ENCODE data around the gene PLOD3. TPM values are rescaled to one million over a fixed set of nuclear protein-coding genes. Genes with fewer than 3 reads are reported as not detected.

PLOD3 gene
- total RNA-seq, 3 donors from 2014 or later (not counting 1 experiment from before 2014, with no cell fraction given) = 41.7 to 54.5 (median 45.0) TPM

GRCh38 chr7:101164071-101164840, 53.1 kb downstream of the PLOD3 start:
- no peak for ATAC-seq
- 5% methylated on average over 75 of the region's 75 CpGs for WGBS (ENCODE audit: insufficient coverage)
- no peak for TF ChIP-seq CTCF (IDR thresholded peaks at IDR 0.05)
- no peaks in the 10 kb centered on the region for H3K36me3 ChIP-seq (ENCODE audit: control insufficient read depth, insufficient read depth, low read length)
- H3K36me3 Mint-ChIP-seq = no peaks in the 10 kb centered on the region
- no peak overlapping the region for H3K27ac ChIP-seq (ENCODE audit: low read length)
- peaks cover 35 to 40% of the 10 kb centered on the region in 2 donors for H3K27me3 Mint-ChIP-seq (ENCODE audit: low read depth in 2 of 2)
- no peak overlapping the region for H3K27ac Mint-ChIP-seq
- H3K27me3 ChIP-seq (ENCODE audit: control insufficient read depth, insufficient read depth, low read length) = peaks cover 49% of the 10 kb centered on the region
- H3K9me3 Mint-ChIP-seq = no peaks in the 10 kb centered on the region
- H3K4me3 Mint-ChIP-seq = peak overlapping the region; percentile 42
- peaks cover 34% of the 10 kb centered on the region for H3K4me1 ChIP-seq (ENCODE audit: control insufficient read depth, insufficient read depth, low read length)
- peaks cover 14 to 38% of the 10 kb centered on the region in 2 donors for H3K4me1 Mint-ChIP-seq
- intact Hi-C loops (cut with micrococcal nuclease) = no loop called here
- H3K9me3 ChIP-seq (ENCODE audit: control insufficient read depth, insufficient read depth, low read length) = peaks cover 5% of the 10 kb centered on the region
- no peak overlapping the region for H3K4me3 ChIP-seq (ENCODE audit: low read length)
- peak in 1 of 2 donors; percentile 42 for DNase-seq

- no peaks in the 10 kb centered on the region for H3K36me3 ChIP-seq (ENCODE audit: control insufficient read depth, insufficient read depth, low read length)
- peak overlapping the region; percentile 23 for H3K4me3 ChIP-seq (ENCODE audit: low read length)
- ATAC-seq (no peak), DNase-seq (peak in 1 of 2 donors; percentile 53)
- Mint-ChIP-seq H3K27ac (no peak overlapping the region), H3K27me3 (ENCODE audit: low read depth in 2 of 2) (peaks cover 27 to 34% of the 10 kb centered on the region in 2 donors), H3K4me3 (peak overlapping the region; percentile 83), H3K9me3 (no peaks in the 10 kb centered on the region), H3K4me1 (peaks cover 12 to 30% of the 10 kb centered on the region in 2 donors), H3K36me3 (no peaks in the 10 kb centered on the region)
- no peak overlapping the region for H3K27ac ChIP-seq (ENCODE audit: low read length)
- peaks cover 5% of the 10 kb centered on the region for H3K9me3 ChIP-seq (ENCODE audit: control insufficient read depth, insufficient read depth, low read length)
- no peak for TF ChIP-seq CTCF (IDR thresholded peaks at IDR 0.05)
- H3K4me1 ChIP-seq (ENCODE audit: control insufficient read depth, insufficient read depth, low read length) = peaks cover 34% of the 10 kb centered on the region
- under 1% methylated on average over 92 of the region's 92 CpGs for WGBS (ENCODE audit: insufficient coverage)
- intact Hi-C loops (cut with micrococcal nuclease) = no loop called here
- H3K27me3 ChIP-seq (ENCODE audit: control insufficient read depth, insufficient read depth, low read length) = peaks cover 48% of the 10 kb centered on the region
These were observed 53.9 kb downstream of the PLOD3 start for GRCh38 chr7:101163279-101164070.

- 1% methylated on average over 70 of the region's 74 CpGs for WGBS (ENCODE audit: insufficient coverage)
- peak in 1 of 2 donors; percentile 37 for DNase-seq
- Histone ChIP-seq H3K9me3 (ENCODE audit: control insufficient read depth, insufficient read depth, low read length) (peaks cover 5% of the 10 kb centered on the region), H3K27ac (ENCODE audit: low read length) (no peak overlapping the region), H3K4me3 (ENCODE audit: low read length) (no peak overlapping the region), H3K4me1 (ENCODE audit: control insufficient read depth, insufficient read depth, low read length) (peaks cover 34% of the 10 kb centered on the region), H3K36me3 (ENCODE audit: control insufficient read depth, insufficient read depth, low read length) (no peaks in the 10 kb centered on the region), H3K27me3 (ENCODE audit: control insufficient read depth, insufficient read depth, low read length) (peaks cover 41% of the 10 kb centered on the region)
- no peak for ATAC-seq
- Mint-ChIP-seq H3K36me3 (no peaks in the 10 kb centered on the region), H3K4me3 (peak overlapping the region; percentile 87), H3K27me3 (ENCODE audit: low read depth in 2 of 2) (peaks cover 20 to 29% of the 10 kb centered on the region in 2 donors), H3K9me3 (no peaks in the 10 kb centered on the region), H3K27ac (no peak overlapping the region), H3K4me1 (peaks cover 12 to 26% of the 10 kb centered on the region in 2 donors)
- intact Hi-C loops (cut with micrococcal nuclease) = no loop called here
- no peak for TF ChIP-seq CTCF (IDR thresholded peaks at IDR 0.05)
These were observed 54.7 kb downstream of the PLOD3 start for GRCh38 chr7:101162551-101163278.
